ENCODE measurements around the gene ABCG1.
A peak's percentile ranks its signal among the peaks of the same experiment; 100 is the strongest.

Gene ABCG1

DNA sequence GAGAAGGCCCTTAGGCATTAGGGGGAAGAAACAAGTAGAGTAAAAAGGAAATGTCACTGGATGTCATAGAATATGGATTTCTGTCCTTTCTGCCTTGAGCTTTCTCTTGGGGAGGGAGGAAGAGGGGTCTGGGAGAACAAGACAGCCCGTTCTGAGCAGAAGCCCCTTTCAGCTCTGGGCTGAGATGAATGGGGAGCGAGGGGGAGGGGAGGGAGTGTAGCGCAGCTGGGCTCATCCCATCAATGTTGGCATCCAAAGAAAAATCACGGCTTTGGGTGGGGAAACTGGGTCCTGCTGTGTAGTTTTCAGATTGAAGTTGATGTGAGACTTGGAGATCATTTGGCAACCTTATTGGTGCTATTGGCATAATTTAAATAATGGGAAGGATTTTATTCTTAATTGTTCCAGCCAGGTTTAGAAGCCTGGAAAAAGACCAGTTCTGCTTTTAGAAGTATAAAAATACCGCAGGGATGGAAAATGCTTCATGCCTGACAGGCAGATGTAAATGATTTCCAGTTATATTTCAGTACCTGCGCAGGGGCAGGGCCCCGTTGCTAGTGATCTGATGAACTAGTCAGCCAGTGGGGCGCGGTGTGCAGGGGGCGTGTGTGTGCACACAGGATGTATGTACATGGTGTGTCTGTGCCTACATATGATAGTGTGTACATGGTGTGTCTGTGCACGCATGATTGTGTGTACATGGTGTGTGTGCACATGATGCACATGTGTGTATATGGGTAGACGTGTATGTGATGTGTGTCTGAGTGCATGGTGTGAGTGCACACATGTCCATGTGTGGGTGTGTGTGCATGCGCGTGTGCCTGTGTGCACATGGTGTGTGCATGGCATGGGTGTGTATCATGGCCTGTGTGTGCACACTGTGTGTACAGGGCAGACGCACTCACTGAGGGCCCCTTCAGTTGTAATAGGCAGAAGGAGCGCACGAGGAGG lies 36.0 kb downstream of the ABCG1 start:
- no peak for DNase-seq

DNA sequence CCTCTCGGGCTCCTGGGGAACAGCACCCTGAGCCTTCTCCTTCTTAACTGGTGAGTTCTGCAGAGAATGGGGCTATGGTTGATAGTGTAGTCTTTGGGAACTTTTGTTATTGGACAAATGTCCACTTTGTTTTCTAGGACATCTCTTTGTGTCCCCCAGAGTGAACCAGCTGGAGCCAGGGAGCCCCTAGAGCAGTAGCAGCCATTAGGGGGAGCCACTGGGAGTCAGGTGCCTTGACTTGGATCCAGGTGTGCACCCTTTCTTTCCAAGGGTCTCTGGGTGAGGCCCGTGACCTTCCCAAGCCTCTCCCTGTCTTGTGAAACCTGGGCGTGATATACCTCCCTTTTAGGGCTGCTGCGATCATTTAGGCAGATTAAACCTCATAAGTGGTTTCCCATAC lies 36.9 kb downstream of the ABCG1 start:
- DNase-seq: no peak

DNA sequence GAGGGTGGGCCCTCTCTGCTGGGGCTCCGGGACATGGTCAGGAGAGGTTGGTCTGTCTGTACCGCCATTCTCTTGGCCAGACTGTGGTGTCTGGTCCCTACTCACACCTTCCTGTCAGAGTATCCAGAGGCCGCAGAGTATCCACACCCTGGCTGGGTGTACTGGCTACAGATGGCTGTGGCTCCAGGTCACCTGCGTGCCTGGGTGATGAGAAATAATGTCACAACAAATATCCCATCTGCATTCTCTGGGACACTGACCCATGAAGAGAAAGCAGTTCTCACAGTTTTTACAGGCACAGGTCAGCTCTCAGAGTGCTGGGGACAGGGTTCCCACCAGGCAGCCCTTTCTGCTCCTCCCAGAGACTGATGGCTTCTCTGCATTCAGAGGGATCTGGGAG lies 37.4 kb downstream of the ABCG1 start:
- no peak for DNase-seq

DNA sequence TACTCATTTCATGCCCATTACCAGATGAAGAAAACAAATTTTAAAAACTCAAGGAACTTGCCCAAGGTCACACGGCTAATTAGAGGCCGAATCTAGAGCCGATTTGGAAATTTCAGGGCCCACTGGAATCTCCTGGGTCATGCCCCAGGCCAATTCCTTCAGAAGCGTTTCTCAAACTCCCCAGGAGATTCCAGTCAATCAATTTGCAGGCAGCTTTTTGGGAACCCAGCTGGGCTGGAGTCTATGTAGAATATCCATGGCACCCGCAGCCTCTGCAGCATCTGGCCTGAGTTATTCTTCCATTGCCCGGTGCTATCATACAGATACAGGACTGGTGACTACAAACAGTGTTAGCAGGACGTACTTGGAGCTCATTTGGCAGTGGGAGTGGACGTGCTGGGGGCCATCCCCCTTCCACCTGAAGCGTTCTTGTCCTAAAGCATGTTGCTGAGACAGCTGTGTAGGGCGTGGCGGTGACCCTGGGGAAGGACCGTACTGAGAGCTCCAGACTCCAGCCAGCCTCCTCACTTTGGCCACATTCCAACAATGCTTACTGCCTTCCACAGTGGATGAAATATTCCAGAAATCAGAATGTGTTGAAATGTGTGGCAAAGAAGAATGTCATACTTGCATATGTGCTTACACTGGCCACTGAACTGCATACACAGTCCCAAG lies 38.3 kb downstream of the ABCG1 start:
- DNase-seq: no peak

DNA sequence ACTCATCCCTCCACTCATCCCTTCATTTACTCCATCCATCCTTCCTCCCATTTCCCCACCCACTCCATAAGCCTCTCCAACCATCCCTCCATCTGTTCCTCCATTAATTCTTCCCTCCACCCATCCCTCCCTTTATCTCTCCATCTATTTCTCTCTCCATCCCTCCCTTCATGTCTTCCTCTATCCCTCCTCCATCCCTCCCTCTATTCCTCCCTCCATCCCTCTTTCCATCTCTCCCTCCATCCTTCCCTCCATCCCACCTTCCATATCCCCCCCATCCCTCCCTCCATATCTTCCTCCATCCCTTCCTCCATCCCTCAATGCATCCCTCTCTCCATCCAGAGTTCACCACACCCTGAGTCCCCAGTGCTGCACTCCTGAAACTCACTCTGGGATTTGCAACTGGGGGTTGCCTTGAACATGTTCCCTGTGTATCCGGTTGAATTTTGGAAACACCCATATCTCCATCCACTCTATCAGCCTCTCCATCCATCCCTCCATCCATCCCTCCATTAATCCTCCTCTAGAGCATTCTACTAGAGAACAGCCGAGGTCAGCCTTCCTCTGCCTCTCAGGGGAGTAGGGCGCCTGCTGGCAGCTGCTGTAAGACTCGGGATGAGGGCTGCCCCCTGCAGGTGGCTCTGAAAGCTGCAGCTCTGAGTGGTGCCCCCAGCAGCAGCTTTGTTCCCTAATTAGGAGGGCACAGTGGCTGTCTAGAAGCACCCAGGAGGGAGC lies 39.4 kb downstream of the ABCG1 start:
- peak; percentile 73 for DNase-seq

DNA sequence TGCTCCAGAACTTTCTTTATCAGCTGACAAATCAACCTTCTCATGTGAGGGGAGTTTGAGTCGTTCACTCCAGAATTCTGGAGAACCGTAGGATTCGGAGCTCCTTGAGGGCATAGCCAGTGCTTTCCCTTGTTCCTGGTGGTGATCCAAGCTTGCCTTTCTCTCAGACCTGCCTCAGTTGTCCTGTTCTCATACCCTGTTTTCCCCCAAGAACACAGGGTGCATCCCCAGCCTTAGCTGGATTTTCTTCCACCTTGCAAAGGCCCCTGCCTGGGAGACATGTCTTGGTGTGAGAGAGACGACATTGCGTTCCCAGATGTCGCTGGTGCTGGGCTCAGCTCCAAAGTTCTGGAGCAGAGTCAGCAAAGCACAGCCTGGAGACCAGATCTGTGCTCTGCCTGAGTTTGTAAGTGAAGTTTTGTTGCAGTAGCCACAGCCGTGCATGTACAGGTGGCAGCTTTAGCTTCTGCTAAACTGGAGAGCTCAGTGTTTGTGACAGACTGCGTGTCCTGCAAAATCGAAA lies 40.0 kb downstream of the ABCG1 start:
- no peak for DNase-seq

DNA sequence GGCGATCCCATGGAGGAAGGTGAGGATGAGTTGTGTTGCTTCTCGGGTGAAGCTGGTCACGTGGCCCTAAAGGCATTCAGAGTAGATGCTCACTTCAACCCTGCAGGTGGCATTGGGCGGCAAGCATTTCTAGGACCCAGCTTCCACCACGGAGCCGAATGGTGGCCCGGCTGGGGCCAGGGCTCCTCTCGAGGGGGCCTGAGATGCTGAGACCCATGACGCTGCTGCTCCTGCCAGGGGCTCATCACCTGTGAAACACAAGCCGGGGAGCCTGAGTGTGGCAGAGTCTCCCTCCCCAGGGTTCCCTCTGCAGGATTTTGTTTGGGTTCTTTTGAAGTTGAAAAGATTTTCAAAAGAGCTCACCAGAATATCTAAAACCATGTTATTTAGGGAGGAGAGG lies 41.2 kb downstream of the ABCG1 start:
- no peak for DNase-seq

DNA sequence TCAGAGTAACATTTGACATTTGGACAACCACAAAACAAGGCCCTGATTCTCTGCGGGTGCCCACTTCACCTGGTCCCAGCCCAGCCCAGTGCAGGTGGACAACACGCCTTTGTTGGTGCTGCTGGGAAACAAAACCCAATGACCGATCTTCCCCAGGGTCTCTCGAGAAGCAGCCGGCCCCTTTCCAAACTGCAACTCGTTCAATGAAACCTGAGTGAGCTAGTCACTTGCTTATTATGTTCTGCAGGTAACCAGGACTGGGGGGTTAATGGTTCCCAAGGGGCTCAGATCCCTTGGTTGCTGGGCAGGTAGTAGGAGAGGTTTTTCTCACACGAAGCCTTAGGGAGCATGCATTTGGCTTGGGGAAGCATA lies 42.9 kb downstream of the ABCG1 start:
- no peak for DNase-seq

DNA sequence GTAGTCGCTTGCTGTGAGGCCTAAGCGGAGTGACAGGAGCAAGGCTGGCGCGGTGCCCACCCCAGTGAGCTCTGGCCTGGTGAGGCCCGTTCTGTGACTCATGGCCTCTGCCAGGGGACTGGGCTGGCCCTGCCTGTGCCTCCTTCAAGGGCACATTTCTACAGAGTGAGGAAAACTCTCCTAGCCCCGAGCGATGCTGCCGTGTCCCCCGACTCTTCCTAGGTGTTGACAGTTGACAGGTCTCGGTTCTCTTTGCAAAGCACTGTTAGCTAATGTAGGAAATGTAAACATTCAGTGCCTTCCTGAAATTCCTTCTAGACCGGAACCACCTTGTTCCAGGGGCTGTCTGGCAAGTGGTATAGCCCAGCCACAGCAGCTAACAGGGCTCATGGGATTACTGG lies 43.9 kb downstream of the ABCG1 start:
- peak; percentile 19 for DNase-seq

DNA sequence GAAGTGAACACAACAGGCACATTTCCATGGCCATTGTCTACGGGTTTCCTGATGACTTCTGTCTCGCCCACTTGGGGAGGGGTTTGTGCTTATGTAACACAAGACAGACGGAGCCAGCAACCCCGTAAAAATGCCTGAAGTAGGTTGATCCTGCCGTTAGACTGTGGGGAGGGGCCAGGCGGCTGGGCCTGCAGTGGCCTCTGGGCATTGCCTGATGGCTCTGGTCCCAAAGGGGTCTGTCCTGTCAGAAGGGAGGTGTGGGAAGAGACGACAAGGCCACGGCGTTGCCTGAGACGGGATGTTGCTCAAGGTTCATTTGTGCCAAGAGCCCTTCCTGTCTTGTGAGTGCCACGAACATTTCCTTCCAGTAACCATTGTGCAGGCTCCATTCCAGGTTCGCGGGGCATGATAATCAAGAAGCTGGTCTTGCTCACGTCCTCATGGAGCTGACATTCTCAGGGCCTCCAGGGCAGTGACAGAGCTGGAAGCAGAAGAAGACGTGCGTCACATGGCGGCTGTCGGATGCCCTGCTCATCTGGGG lies 44.7 kb downstream of the ABCG1 start:
- no peak for DNase-seq

DNA sequence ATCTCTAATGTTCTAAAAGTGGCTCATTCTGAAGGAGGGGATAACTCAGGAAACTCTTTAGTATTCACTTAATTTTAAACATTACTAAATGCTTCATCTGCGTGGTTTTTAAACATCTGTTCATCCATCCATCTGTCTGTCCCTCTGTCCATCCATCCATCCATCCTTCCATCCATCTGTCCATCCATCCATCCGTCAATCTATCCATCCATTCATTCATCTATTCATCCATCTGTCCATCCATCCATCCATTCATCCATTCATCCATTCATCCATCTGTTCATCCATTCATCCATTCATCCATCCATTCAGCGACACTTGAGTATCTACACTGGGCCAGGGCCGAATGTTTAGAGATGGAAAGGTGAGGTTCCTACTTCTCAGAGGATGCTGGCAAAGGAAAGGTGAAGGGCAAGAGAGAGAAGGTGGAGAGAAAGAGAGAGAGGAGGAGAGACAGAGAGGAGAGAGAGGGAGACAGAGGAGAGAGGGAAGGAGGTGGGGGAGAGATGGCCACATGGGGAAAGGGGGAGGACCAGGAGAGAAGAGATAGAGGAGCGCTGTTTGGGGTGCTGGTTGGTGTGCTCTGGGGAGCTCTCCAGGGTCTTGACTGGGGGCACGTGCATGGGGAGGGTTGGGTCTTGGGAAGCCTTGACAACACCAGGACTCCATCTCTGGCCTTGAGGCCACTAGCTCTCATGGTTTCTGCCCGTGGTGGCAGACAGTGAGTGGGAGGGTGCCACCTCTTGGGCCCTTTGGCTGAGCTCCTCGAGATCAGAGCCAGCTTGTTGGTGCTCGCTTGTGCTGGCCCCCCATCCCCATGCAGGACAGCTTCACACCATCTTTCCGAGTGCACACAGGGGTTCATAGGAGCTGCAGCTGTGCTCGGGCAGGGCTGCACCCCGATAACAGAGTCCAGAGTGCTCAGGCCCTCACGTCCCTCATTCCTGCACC lies 45.6 kb downstream of the ABCG1 start:
- no peak for DNase-seq

DNA sequence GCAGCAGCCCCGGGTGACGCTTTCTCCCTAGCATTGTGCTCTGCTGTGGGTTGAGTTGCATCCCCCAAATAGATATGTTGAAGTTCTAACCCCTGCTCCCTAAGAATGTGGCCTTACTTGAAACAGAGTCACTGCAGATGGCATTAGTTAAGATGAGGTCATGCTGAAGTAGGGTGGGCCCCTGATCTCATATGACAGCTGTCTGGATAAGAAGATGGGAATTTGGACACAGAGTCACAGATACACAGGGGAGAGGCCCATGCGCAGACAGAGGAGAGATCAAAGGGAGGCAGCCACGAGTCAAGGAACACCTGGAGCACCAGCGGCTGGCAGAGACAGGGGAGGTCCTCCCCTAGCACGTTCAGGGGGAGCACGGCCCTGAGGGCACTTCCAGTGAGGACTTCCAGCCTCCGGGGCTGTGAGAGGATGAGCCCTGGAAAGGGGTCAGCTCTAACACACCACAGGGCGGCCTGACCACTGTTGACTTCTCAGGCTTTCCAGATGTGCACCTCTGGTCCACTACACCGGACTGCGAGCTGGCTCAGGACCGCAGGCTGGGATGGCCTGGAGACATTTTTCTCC lies 46.4 kb downstream of the ABCG1 start:
- DNase-seq: no peak

DNA sequence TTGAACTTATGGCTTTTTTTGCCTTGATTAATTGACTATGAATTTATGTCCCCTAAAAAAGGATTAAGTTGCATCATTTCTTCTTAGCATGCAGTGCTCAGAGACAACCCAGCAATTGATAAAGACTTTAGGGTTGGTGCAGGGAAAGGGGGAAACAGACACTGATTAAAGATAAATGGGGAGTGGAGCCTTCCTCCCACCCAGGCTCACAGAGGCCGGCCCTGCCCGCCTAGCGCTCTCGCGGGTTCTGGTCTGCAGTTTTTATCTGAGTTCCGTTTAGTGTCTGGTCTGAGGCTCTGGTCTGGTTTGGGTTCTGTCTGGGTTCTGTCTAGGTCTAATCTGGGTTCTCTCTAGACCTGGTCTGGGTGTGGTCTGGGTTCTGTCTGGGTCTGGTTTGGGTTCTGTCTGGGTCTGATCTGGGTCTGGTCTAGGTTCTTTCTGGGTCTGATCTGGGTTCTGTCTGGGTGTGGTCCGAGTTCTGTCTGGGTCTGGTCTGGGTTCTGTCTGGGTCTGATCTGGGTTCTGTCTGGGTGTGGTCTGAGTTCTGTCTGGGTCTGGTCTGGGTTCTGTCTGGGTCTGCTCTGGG lies 48.1 kb downstream of the ABCG1 start:
- no peak for DNase-seq

DNA sequence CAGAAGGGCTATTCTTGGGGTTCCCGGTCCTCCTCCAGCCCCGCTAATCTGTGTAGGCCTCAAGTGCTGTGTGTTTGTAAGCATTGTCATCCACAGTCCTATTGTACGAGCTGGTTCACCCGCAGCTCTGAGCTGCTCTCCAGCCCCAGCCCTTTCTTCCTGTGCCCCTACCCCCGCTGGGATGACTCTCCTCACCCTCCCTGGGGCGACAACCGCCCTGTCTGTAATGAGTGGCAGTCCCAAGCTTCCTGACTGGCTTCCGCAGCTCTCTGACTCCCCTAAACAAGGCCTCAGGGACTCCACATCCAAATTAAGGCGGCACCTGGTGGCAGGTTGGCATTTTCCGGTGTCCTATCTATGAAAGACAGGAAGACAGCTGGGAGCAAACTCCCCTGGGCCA lies 50.4 kb downstream of the ABCG1 start:
- DNase-seq: no peak

DNA sequence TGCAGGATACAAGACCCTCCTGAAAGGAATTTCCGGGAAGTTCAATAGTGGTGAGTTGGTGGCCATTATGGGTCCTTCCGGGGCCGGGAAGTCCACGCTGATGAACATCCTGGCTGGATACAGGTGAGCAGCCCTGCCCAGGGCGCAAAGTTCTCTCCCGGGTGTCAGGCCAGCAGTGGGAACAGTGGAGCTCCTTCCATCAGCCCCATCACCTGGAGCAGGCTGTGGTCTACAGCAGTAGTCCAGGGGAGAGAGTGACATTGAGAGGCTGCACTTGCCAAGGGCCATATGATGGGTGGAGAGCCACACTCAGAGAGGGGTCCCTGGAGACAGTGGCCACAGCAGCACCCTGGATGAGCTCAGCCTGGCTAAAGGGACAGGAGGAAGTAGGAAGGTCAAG lies 52.1 kb downstream of the ABCG1 start:
- no peak for DNase-seq

DNA sequence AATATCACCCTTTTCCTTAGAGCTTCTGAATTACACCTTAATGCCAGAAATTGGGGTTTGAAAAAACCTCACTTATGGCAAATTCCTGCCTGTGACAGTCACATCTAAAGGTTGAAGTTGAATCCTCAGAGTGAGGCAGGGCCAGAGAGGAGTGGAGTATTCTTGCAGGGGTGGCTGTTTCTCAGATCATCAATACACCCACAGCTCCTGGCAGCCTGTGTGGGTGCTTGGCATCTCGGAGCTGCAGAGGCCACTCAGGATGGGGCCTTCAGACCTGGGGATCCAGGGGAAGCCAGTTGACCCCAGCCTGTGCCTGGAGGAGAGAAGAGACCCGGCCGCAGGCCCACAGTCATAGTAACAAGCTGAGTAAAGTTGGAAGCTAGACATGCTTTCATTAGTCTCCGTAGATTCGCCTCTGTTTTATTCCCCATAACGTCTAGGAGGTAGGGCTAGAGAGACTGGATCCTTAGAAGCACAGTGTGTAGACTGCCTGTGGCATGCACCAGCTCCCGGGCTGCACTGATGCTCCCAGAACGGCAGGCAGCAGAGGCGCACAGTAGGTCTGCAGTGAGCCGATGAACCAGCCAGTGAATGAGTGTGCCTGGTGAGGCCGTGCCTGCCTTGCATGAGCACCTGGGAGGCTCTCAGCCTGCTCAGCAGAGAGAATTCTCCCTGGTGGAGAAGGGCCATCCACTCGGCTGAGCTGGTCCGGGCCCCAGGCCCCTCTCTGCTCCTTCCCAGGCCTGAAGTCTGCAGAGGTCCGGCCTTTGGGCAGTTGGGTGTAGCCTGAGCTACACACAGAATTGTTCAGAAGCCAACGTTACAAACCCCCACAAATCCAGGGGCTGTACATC lies 53.4 kb downstream of the ABCG1 start:
- no peak for DNase-seq

DNA sequence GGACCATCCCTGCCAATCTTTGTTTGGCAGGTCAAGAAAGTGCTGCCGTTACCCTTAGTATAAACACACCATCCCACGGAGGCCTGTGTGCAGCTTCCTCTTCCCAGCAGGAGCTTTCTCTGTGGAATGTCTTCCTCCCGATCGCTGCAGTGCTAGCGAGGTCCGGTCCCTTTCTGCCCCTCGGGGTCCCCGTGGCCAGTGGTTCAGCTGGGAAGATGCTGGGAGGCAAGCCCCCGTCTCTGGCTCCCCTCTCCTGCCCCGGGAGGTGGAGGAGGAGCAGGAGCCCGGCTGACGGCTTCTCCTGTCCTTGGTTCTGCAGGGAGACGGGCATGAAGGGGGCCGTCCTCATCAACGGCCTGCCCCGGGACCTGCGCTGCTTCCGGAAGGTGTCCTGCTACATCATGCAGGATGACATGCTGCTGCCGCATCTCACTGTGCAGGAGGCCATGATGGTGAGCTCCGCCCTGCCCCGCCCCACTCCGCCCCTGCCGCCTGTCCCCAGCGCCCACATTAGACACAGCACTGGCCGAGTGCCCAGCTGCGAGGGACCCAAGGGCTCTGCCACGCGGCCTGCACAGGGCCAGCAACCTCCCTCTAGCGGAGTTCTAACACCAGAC lies 54.2 kb downstream of the ABCG1 start:
- no peak for DNase-seq

DNA sequence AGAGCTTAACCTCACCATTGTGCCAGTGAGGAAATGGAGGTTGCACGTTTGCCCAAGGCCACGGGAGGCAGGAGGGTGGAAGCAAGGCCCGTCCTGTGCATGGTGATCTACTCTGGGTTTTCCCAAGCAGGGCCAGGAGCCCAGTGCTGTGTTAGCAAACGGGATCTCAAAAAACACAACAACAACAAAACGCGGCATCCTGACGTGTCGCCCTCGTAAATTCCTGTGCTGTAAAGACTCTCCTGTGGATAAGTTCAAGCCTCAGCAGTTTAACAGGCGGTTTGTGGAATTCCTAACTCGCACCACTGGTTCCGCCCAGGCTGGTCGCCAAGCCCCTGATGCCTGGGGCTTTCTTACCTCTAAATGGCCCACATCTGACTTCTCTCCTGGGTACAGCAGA lies 57.1 kb downstream of the ABCG1 start:
- DNase-seq: no peak

DNA sequence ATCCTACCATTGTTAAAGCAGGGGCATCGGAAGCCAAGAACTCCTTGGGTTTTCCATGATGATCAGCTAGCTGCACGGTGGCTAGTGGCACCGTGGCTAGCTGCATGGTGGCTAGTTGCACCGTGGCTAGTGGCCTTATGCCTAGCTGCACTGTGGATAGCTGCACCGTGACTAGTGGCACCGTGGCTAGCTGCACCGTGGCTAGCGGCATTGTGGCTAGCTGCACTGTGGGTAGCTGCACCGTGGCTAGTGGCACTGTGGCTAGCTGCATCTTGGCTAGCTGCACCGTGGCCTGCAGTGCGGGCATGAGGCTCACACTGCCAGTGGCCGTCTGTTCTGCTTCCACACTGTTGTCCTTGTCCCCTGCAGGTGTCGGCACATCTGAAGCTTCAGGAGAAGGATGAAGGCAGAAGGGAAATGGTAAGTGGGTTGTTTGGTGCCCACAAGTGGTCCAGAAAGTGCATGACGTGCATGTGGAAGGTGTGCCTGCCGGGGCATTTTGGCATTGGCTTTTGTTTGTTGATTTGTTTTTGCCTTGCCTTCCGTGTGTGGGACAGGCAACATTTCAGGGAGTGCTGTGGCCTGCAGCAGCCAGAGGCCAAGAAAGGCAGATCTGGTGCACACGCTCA lies 57.7 kb downstream of the ABCG1 start:
- DNase-seq: no peak
